SK-N-DZ (cell line): ENCODE data around the gene ALDH1B1.
"Not testable (repeated sequence)": the region's sequence is repeated elsewhere in the genome, so short reads cannot be mapped to it uniquely, and the experiment has no call there.

Experiments used
- DNase-seq: peaks from one replicate; pipeline ENCODE4 v3.0.0-alpha.2; 2015; ENCODE audit warnings: low spot score

The ALDH1B1 gene

DNA sequence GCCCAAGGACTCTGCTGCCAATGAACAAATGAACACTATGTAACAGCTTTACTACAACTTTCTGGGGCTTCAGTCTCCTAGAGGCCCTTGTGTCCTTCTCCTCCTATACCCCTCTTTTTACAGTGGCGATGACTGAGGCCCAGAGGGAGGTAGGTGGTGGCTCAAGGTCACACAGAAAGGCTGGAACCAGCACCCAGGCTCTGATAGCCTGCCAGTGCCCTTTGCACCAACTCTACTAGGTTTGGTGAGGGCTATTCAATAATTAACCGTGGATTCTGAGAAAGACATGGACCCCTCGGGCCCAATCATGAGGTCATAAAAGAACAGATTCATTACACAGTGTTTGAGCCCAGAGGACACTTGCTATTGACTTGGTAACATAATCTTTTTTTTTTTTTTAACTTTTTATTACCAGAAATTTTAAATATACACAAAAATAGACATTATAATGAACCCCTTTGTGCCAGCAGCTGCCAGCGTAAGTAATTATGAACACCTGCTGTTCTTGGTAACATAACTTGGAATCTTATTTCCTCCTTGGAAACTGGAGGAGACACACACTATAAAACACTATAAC lies 6.1 kb upstream of the ALDH1B1 start:
- DNase-seq, result no peak

- DNase-seq, result no peak
Measured at GRCh38 chr9:38387066-38387465, 5.4 kb upstream of the ALDH1B1 start.

GRCh38 chr9:38387751-38388150 lies 4.8 kb upstream of the ALDH1B1 start:
- no peak for DNase-seq

GRCh38 chr9:38388283-38389223 lies 3.9 kb upstream of the ALDH1B1 start:
- DNase-seq, result no peak

DNA sequence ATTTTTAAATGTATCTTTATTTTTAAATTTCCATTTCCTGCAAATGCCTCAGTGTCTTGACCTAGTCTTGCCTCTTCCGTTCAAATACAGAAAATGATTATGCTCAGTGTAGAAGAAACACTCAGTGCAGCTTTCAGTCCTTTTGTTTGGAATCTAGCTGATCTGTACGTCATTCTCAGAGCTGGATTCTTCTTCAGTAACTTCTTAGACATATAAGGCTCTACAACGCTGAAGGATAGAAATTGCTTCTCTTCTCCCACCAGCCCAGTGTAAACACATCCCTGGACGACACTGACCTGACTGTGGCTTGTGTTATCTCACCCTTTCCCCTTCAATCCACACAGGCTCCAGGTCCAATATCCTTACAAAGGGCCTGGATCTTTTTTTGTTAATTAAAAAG lies 3.2 kb upstream of the ALDH1B1 start:
- no peak for DNase-seq

DNA sequence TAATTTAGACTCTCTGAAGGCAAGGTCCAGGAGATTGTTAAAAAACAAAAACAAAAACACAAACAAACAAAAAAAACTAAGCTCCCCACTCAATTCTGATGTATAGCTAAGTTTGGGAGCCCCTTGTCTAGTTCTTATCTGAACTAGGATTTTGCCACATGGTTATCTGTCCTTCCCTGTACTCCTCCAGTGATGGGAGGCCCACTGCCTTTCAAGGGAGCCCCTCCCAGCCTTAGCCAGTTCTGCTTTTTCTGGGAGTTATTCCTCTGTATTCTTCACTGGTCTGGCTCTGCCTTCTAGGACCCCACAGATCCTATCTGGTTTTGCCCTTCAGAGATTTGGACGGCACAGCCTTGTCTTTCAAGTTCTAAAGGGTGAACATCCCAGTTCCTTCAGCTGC lies 2.1 kb upstream of the ALDH1B1 start:
- no peak for DNase-seq

DNA sequence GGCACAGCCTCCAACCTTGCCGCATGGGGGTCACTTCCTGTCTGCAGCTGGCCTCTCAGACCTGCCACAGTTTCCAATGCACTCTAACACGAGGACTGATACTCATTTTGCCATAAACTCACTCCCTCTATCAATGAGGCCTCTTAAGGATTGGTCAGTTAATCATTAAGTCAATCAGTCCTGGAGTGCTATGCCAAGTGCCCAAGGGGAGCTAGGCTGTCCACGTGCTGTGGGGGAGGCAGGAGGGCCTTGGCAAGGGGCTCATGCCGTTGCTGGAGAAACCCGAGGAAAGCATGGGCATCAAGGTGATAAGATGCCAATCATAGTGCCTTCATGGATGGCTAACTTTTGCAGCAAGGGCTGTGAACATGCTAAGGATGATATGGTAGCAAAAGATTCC lies 1.7 kb upstream of the ALDH1B1 start:
- DNase-seq, result no peak

DNA sequence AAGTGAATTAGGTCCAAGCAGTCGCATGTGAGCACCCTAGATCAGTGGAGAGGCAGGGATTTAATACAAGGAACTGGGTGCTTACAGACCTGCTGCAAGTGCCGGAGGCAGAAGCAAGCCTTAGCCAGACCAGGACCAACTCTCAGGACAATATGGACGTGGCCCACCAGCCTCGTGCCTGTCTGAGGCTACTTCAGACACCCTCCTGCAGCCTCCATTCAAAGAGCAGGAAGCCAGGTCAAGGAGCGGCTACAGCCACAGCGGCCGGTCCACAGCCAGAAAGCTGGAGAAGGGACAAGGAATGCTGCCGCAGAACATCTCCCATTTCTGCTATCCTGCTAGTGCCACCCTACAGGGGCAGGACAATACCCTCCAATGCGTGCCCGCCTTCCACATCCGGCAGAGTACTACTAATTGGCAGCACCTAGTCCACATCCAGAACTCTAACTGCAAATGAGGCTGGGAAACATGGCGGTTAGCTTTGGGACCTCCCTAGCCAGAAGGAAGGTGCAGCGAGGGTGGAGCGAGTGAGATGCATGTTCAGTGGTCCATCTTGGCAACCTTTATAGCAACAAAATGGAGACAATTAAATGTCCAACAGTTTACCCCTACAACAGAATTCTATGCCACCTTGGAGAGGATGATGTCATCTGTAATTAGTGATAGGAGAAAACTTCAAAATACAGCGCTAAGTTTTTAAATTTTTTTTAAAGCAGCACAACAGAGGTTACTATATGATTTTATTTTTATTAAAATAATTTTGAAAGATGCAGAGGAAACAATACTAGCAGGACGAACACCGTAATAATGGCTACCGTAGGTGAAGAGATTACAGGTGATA lies 1.0 kb upstream of the ALDH1B1 start:
- no peak for DNase-seq

DNA sequence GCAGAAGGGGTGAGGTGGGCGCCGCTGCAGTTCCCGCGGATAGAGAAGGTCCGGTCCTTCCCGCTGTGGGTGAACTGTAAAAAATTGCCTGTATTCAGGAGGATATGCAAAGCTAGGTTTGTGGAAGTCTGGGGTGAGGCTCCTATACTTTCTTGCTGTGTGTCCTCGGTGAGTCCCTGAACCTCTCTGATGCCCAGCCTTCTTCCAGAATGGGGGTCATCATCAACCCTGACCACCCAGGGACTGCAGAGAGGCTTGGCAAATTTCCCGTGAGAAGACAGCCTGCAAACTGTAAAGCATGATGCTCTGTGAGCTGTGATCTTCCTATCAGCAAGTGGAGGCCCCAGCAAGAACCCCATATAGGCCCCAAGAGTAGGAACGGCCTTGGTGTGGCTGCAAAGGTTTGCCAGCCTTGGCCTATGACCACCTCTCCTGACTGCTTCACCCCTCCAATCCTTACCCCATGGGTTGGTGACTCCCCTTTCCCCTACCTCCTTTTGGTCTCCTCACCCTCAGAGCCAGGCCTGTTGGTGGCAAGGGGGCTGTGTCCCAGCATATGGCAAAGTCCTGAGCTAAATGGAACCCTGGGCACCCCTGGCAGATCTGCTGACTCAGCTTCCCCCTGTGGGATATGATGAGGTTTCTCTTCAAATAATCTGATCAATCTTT lies 760 bp downstream of the ALDH1B1 start:
- DNase-seq, result no peak

DNA sequence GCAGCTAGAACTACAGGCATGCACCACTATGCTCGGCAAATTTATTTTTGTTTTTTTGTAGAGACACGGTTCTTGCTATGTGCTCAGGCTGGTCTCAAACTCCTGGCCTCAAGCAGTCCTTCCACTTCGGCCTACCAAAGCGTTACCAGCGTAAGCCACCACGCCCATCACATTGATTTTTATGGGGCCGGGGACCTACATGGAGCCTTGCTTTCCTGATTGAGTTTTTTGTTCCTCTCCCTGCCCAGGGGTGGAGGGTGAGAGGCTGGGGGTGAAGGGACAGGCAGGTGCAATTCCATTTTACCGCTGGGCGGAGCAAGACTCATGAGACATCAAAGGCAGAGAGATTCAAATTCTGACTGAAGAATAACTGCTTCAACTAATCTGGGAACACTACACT lies 1.9 kb downstream of the ALDH1B1 start:
- DNase-seq, result no peak

GRCh38 chr9:38395653-38396370 lies 3.3 kb downstream of the ALDH1B1 start:
- no peak for DNase-seq

GRCh38 chr9:38396371-38396671 lies 3.8 kb downstream of the ALDH1B1 start:
- DNase-seq, result no peak

DNA sequence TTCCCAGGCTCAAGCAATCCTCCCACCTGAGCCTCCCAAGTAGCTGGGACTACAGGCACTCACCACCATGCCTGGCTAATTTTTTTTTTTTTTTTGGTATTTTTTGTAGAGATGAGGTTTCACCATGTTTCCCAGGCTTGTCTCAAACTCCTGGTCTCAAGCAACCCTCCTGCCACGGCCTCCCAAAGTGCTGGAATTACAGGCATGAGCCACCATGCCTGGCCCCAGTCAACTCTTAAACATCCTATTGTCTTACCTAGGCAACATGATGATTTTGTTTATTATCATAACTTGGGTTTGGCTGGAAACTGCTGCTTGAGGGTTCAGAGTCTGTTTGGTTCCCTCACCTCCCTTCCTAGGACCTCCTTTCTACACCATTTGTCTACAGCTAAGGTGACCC lies 6.7 kb downstream of the ALDH1B1 start:
- DNase-seq, result not testable (repeated sequence)

DNA sequence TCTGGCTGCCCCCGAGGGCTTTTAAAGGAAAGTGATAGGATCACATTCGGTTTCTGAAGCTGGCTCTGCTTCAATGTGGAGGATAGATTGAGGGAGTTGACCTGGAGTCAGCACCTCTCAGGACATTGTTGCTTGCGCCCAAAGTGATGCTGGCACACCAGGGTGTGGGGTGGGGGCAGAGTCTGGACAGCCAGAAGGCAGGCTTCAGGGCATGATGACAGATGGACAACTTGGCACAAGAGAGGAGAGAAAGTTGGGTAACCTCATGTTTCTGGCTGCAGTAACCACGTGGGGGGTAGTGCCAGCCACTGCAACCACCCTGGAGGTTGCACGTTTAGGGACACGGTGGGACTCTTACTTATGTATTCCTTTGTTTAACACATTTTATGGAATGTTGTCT lies 9.5 kb downstream of the ALDH1B1 start:
- no peak for DNase-seq

DNA sequence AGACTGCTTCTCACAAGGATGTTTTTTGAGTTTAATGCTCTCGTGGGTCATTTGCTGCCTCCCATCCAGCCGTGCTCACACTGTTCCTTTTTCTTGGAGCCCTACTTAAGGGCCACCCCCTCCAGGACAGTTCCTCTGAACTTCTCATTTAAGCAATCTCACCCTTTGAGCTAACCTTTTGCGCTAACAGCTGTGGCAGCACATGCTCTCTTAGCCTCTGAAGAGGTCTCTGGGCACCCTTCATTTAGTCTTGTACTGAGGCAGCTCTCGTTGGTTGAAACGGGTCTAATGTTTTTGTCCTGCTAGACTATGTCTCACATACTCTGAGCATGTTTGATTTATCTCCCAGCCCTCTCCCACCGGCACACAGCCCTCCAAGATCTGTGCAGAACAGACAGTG lies 11.8 kb downstream of the ALDH1B1 start:
- DNase-seq, result no peak

- DNase-seq, result no peak
Measured at GRCh38 chr9:38405785-38406184, 13.3 kb downstream of the ALDH1B1 start.

- DNase-seq, result no peak
Measured at GRCh38 chr9:38406476-38407186, 14.1 kb downstream of the ALDH1B1 start.

DNA sequence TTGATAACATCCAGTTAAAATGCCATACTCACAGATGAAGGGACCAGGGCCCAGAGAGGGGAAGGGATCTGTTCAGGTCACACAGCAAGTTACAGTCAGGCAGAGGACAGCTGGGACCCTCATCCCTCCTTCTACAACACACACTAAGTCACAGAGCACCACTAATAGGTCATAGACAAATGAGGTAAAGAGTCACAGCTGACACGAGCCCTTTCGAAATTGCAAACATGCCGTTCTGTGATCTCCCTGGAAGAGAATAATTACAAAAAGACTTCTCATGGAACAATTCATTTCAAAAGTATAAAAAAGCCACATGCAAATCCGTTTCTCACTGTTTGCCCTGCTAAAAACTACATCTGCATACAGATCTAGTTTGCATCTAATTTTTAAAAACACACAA lies 16.2 kb downstream of the ALDH1B1 start:
- DNase-seq, result no peak

GRCh38 chr9:38412751-38413150 lies 20.2 kb downstream of the ALDH1B1 start:
- DNase-seq, result no peak

DNA sequence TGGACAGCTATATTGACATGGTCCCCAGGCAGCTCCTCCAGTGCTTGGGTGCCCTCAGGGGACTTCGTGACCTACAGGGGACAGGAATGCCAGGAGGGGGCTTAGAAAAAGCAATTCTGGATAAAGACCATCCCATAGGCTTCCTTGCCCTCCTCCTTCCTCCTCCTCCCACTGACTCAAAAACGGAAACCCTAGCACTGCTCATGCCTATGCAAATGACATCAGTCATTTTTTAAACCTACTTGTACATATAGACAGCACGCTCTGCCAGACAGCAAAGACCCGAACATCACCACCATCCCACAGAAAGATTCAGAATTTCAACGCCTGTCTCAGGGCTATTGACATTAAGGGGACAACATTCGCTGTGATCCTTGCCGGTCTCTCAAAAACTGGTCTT lies 20.8 kb downstream of the ALDH1B1 start:
- no peak for DNase-seq
